Measurements from ENCODE around the gene ACSS1. TPM values are rescaled to one million over a fixed set of nuclear protein-coding genes. Genes with fewer than 3 reads are reported as not detected.

ACSS1 gene
- total and polyA plus RNA-seq, 2 donors from 2014 or later, result 30.6 to 72.3 TPM

DNA sequence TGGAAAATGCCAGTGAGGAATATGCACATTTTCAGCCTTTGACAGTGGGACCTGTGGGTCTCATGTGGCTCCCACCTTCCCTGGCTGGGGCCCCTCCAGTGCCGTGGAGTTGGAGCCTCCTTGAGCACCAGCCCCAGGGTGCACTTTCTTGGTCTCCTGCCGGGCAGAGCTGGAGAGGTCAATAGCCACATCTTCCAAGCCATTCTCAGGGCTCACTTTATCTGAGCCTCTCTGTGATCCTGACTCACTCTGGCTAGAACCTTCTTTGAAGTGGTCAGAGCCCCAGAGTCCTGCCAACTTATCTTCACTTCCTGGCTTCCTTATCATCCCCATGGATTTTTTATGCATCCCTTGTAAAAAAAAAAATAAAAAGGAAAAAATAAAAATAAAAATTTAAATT is 18.3 kb upstream of the ACSS1 start:
- no peak for FAIRE-seq
- no peak overlapping the region for H3K9ac ChIP-seq (ENCODE audit: low read length in 3 of 3)
- intact Hi-C loops (cut with DNase I), result no loop called here
- H3K36me3 ChIP-seq (ENCODE audit: control insufficient read depth in 2 of 3, insufficient read depth in 3 of 3, low read length in 3 of 3), result no peaks in the 10 kb centered on the region
- TF ChIP-seq, protein P1, sequence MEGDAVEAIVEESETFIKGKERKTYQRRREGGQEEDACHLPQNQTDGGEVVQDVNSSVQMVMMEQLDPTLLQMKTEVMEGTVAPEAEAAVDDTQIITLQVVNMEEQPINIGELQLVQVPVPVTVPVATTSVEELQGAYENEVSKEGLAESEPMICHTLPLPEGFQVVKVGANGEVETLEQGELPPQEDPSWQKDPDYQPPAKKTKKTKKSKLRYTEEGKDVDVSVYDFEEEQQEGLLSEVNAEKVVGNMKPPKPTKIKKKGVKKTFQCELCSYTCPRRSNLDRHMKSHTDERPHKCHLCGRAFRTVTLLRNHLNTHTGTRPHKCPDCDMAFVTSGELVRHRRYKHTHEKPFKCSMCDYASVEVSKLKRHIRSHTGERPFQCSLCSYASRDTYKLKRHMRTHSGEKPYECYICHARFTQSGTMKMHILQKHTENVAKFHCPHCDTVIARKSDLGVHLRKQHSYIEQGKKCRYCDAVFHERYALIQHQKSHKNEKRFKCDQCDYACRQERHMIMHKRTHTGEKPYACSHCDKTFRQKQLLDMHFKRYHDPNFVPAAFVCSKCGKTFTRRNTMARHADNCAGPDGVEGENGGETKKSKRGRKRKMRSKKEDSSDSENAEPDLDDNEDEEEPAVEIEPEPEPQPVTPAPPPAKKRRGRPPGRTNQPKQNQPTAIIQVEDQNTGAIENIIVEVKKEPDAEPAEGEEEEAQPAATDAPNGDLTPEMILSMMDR (IDR thresholded peaks at IDR 0.05; ENCODE audit: borderline replicate concordance, extremely low read depth, insufficient read depth), result no peak
- no peak overlapping the region for H3K4me3 ChIP-seq (ENCODE audit: low read length in 3 of 3)
- no peaks in the 10 kb centered on the region for H3K4me1 ChIP-seq (ENCODE audit: control insufficient read depth in 2 of 3, insufficient read depth in 2 of 3, low read depth in 1 of 3, low read length in 3 of 3)
- no peak overlapping the region for H3K27ac ChIP-seq (ENCODE audit: low read depth in 2 of 2, low read length in 2 of 2)
- no peaks in the 10 kb centered on the region for H3K9me3 ChIP-seq (ENCODE audit: control insufficient read depth in 2 of 3, insufficient read depth in 1 of 3, low read length in 3 of 3)
- peaks cover 27% of the 10 kb centered on the region for H3K27me3 ChIP-seq (ENCODE audit: control insufficient read depth, insufficient read depth, low read length)
- DNase-seq, result no peak

DNA sequence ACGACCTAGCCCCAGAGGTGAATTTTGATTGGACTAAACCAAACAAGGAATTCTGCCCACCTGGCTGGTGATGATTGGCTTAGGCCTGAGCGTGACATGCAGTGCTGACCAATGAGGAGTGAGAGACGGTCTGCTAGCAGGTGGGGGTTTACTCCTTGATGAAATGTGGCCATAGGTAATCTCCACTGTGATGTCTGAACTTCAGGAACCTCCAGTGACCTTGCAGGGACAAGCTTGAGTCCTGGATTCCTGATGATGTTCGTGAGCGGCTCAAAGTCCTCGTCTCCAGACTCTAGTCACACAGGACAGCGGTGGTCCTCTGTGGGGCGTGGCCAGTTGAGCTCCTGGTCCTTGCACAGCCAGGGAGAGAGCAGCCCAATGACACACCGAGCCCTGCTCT is 15.6 kb upstream of the ACSS1 start:
- Histone ChIP-seq H3K27ac (ENCODE audit: low read depth in 2 of 2, low read length in 2 of 2) (no peak overlapping the region), H3K4me1 (ENCODE audit: control insufficient read depth in 2 of 3, insufficient read depth in 2 of 3, low read depth in 1 of 3, low read length in 3 of 3) (no peaks in the 10 kb centered on the region), H3K9me3 (ENCODE audit: control insufficient read depth in 2 of 3, insufficient read depth in 1 of 3, low read length in 3 of 3) (no peaks in the 10 kb centered on the region), H3K9ac (ENCODE audit: low read length in 3 of 3) (no peak overlapping the region), H3K27me3 (ENCODE audit: control insufficient read depth, insufficient read depth, low read length) (peaks cover 15% of the 10 kb centered on the region), H3K36me3 (ENCODE audit: control insufficient read depth in 2 of 3, insufficient read depth in 3 of 3, low read length in 3 of 3) (no peaks in the 10 kb centered on the region), H3K4me3 (ENCODE audit: low read length in 3 of 3) (no peak overlapping the region)
- DNase-seq (no peak), FAIRE-seq (no peak)
- intact Hi-C loops (cut with DNase I), result loop anchor here (5.0 kb wide), 1 partner anchor 114 kb away; no protein-coding TSS in a partner anchor
- TF ChIP-seq, protein P1 (IDR thresholded peaks at IDR 0.05; ENCODE audit: borderline replicate concordance, extremely low read depth, insufficient read depth), result no peak

DNA sequence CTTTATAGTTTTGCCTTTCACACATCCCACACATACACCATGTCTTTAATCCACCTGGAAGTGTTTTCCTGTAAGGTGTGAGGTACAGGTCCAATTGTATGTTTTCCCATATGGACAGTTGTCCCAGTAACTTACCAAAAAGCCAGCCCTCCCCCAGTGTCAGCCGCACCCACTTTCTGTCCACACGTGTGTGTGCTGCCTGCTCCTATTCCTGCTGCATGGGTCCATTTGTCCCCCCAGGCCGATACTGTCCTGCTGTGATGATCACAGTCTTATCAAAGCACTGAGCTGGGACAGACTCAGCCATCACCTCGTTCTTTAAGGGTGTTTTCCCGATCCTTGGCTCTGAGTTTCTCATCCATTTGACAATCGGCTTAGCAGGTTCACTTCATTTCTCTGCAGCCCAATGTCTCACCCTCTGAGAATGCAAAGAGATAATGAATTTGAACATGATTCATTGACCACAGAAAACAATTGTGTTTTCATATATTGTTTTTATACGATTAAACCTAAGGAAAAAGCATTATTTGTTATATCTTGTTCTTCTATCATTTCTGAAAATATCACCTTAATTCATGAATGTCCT is 14.4 kb upstream of the ACSS1 start:
- no peak overlapping the region for H3K27ac ChIP-seq (ENCODE audit: low read depth in 2 of 2, low read length in 2 of 2)
- H3K4me3 ChIP-seq (ENCODE audit: low read length in 3 of 3), result no peak overlapping the region
- H3K9me3 ChIP-seq (ENCODE audit: control insufficient read depth in 2 of 3, insufficient read depth in 1 of 3, low read length in 3 of 3), result peaks cover 0 to 3% (median 0%) of the 10 kb centered on the region in 3 donors
- no peaks in the 10 kb centered on the region for H3K4me1 ChIP-seq (ENCODE audit: control insufficient read depth in 2 of 3, insufficient read depth in 2 of 3, low read depth in 1 of 3, low read length in 3 of 3)
- DNase-seq (no peak), FAIRE-seq (no peak)
- TF ChIP-seq, protein P1 (IDR thresholded peaks at IDR 0.05; ENCODE audit: borderline replicate concordance, extremely low read depth, insufficient read depth), result no peak
- H3K36me3 ChIP-seq (ENCODE audit: control insufficient read depth in 2 of 3, insufficient read depth in 3 of 3, low read length in 3 of 3), result no peaks in the 10 kb centered on the region
- intact Hi-C loops (cut with DNase I), result loop anchor here (5.0 kb wide), 1 partner anchor 115 kb away; no protein-coding TSS in a partner anchor
- H3K9ac ChIP-seq (ENCODE audit: low read length in 3 of 3), result no peak overlapping the region
- H3K27me3 ChIP-seq (ENCODE audit: control insufficient read depth, insufficient read depth, low read length), result peaks cover 8% of the 10 kb centered on the region

Measured in kidney (tissue), 14 donors.